Activated CD4-positive, alpha-beta T cell treated with anti-CD3 and anti-CD28 coated beads, Interleukin-2, amount 50 U/mL, for 4 hours (primary cell): Measurements from ENCODE around the gene RASSF5.

ENCODE experiments used
- DNase-seq, 2 experiments: peaks; one replicate each; pipeline ENCODE4 v3.0.0-alpha.2; 2020

Gene RASSF5

DNA sequence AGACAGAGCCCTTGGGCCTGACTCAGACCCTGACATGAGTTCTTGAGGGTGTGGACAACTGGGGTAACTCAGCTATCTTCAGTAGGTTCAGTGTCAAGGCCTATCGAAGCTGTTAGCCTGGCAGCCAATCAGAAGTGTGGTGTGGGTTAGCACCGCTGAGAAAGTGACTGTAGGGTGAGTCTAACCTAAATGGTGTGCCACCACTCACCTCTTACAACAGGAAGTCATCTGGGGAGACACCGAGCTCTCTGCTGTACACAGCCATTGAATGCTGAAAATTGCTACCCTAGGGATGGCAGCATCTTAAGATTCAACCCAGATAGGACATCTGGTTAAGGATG lies 44.6 kb downstream of the RASSF5 start:
- DNase-seq: peak; percentile 67 to 69

GRCh38 chr1:206554211-206554610 lies 46.9 kb downstream of the RASSF5 start:
- no peak for DNase-seq

DNA sequence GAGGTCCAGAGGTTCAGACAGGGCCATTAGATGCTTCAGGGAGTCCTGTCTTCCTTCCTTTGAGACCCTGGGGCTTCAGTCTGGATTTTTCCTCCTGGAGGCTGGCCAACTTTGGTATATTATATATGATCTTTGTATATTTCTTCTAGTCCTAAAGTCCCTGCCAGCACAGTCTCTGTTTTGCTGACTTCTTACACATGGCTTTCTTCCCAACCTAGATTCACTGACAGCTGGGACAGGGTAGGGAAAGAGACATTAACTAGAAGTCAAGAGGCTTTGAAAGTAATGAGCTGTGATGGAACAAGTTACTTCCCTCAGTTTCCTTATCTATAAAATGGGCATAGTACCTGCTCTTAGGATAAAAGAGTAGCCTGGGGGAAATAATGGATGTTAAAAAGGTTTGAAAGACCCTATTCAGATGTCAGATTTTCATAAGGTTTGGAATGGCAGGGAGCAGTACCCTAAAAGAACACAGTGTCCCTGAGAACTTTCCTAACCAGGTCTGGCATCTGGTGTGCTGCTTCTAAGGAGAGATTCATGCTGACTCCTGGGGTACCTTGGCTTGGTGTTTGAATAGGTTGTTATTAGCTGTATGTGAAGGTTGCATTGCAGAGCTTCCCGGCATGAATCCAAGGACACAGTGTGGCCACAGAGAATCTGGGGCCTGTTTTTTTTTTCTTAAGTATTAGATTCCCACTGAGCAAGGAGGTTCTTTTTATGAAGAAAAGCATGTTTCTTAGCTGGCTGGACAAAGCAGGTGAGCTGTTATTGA lies 47.6 kb downstream of the RASSF5 start:
- DNase-seq: no peak

DNA sequence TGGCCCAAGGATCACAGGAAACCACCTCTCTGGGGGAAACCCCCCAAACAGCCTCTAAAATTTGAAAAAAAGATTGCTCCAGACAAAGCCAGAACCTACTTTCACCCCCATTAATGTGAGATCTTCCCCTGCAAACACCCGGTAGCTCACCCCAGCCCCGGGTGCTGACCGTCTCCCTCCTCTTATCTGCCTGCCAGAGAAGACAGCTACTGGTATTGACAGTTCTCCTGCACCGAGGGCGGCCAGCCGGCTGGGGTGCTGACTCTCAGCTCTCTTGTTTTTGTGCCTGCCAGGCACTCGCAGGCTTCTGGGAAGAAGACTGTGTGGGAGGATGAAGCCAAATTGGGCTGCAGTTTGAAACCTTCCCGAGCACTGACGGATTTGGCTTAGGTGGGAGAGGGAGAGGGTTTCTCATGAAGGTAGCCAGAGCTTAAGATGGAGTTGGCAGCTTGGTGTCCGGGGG lies 48.2 kb downstream of the RASSF5 start:
- peak in 1 of 2 experiments; percentile 28 for DNase-seq

GRCh38 chr1:206556047-206556749 lies 48.9 kb downstream of the RASSF5 start:
- no peak for DNase-seq

DNA sequence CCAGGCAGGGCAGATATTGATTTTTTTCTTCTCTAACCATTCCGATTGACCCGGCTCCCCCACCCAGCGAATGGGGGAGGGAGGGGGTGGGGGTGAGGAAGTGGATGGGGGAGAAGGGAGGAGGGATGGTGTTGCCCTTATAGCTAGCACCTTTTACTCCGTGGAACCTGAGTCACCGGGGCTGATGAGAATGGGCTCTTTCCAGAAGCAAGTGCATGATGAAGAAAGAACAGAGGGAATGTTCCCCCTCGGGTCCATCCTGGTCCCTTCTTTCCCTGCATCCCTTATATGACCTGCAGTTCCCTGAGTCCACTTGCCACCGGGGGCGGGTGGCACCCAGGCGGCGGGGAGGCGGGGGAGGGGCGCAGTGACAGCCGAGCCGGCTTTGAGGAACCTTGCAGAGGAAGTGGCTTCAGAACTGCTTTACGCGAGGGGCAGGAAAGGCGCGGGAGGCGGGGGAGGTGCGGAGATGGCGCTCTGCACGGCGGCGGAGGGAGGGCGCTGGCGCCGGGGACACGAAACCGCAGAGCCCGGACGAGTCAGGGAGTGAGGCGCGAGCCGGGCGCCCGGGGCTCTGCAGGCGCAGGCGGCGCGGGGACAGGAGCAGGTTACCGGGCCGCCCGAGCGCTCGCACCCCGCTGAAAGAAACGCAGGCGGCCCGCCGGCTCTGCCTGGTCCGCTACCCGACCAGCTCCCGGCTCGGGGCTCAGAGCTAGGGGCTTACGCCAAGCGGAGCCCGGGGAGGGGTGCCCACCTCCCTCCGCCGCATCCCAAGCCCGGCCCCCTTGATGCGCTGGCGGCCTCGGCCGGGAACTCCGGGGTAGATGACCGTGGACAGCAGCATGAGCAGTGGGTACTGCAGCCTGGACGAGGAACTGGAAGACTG lies 49.7 kb downstream of the RASSF5 start:
- peak; percentile 84 to 86 for DNase-seq

GRCh38 chr1:206557636-206558473 lies 50.5 kb downstream of the RASSF5 start:
- DNase-seq: no peak

DNA sequence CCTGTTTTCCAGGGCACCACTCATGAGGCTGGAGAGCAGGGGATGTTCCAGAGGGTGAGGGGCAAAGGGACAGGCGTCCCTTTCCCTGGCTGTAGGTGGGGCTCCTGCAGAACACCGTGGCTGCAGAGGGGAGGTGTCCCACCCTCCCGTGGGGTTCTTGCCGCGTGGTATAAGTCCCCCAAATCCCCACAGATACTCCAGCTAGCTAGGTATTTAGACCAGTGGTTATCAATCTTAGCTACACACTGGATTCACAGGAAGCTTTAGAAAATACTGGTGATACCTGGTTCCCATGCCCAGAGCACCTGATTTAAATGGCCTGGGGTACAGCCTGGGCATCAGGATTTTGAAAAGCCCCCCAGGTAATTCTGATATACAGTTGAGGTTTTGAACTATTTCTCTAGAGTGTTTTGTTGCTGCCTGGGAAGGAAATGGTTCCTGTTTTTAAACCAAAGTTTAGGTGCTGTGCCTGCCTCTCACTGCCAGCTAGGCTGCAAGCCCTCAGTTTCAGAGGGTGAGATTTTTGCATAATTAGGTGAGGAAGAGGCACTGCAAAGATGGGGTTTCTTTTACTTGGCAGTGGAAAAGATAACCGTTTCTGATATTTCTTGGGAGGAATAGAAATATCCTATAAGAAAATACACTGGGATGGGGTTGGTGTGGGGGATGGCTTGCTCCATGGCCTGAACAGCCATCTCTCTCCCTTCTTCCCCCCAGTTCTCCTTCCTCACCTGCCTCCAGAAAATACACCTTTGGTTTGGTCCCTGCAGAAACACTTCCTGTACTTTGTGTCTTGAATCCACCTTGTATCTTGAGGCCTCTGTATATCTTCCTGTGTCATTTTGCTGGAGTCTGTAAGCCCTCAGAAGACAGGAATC lies 51.7 kb downstream of the RASSF5 start:
- DNase-seq: no peak

GRCh38 chr1:206559672-206559995 lies 52.3 kb downstream of the RASSF5 start:
- peak; percentile 41 for DNase-seq

DNA sequence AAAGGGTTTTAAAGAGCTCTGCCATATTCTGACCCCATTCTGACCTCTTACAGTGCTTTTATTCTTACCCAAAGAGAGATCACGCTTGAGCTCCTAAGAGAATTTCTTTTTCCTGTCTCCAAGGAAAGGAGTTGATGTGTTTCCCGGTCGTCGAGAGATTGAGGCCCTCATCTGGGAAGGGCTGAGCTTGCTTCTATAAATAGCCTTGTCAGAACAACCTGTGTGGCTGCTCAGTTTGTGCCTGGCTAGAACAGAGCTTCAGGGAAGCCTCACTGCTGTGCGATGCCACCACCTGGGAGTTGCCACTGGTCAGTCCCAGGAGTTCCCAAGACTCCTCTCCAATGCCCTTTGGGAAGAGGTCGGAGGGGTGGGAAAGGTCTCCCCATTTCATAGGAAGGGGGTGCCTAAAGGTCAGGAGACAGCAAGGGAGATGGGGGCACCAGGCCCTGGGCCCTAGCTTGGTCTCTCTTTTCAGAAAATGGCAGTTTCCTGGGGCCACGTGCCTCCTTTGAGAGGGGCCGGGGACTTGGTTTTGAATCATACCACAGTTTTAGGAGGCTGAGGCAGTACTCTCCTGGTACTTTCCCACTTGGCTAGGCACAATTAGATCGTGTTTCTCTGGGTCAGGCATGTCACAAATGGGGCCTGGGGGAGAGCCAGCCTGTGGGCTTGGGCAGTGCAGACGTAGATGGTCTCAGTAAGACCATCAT lies 52.8 kb downstream of the RASSF5 start:
- DNase-seq: peak in 1 of 2 experiments; percentile 36

- no peak for DNase-seq
These were observed 56.3 kb downstream of the RASSF5 start for GRCh38 chr1:206563367-206564207.

DNA sequence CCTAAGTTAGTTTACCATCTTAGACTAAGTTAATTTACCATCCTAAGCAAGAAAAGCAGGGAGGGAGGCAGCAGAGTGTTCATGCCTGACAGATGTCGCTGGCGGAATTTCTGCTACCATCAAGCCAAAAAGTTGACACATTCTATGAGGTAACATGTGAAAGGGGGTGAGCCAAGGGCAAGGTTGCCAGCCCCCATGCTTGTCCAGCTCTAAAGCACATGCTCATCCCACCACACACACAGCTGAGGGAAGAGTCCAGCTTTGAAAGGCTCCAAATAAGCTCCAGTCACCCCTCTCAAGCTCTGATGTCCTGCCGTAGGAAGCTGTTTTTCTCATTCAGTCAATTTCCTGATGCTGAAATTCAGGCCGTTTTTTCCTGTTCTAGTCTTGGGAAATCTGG lies 58.7 kb downstream of the RASSF5 start:
- no peak for DNase-seq

GRCh38 chr1:206566999-206567398 lies 59.7 kb downstream of the RASSF5 start:
- DNase-seq: no peak

GRCh38 chr1:206568256-206568655 lies 60.9 kb downstream of the RASSF5 start:
- DNase-seq: peak in 1 of 2 experiments; percentile 44

- DNase-seq: no peak
These were observed 61.5 kb downstream of the RASSF5 start for GRCh38 chr1:206568779-206569352.

GRCh38 chr1:206569556-206569955 lies 62.2 kb downstream of the RASSF5 start:
- no peak for DNase-seq

DNA sequence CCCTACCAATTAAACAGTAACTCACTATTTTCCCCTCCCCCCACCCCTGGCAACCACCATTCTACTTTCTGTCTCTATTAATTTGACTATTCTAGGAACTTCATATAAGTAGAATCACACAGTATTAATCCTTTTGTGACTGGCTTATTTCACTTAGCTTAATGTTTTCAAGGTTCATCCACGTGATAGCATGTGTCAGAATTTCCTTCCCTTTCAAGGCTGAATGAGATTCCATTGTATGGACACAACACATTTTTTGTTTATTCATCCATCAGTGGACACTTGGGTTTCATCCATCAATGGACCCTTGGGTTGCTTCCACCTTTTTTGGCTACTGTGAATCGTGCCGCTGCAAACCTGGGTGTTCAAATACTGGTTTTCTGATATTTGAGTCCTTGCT lies 63.2 kb downstream of the RASSF5 start:
- DNase-seq: no peak

DNA sequence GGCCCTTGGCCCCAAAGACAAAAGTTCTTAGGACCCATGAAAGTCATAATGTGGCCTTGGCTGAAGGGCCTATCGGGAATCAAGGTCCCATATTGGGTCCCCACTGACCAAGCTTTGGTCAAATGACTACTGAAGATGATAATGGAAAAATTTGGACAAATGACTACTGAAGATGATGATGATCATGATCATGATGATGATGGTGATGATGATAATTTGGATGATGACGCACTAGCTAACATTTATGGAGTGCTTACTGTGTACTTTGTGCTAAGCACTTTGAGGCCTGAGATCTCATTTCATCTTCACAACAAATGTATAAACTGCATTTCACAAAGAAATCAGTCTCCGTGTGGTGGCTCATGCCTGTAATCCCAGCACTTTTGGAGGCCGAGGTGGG lies 65.5 kb downstream of the RASSF5 start:
- no peak for DNase-seq

DNA sequence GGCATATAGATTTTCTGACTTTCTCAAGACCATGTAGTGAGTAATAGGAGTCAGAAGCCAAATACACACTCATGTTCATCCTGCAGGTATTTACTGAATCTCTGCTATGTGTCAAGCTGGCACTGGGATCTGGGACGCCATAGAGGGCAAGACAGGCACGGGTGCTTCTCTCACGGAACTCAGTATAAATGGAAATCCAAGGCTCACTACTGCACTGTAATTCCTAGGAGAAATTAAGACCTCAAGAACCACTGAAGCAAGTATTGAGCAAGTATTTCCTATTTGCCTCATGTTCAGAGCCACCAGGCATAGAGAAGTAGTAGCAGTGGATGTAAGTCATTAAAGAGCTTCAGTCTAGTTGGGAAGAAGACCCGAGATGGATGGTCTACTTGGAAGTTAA lies 66.0 kb downstream of the RASSF5 start:
- no peak for DNase-seq

- DNase-seq: no peak
These were observed 66.4 kb downstream of the RASSF5 start for GRCh38 chr1:206573762-206574161.
